Omental fat pad (tissue), 4 donors: ENCODE results near the gene RDH13. TPM values are rescaled to one million over a fixed set of nuclear protein-coding genes. Genes with fewer than 3 reads are reported as not detected.

Source experiments
- ATAC-seq: fragments of 150-250 bp; one replicate; pipeline ENCODE4 v1.9.1; 2016; ENCODE audit warnings: mild to moderate bottlenecking, moderate library complexity; ENCODE audit not compliant: low FRiP score
- DNase-seq: peaks from one replicate; pipeline ENCODE4 v3.0.0-alpha.2; 2019; ENCODE audit warnings: low spot score
- CTCF ChIP-seq, 3 donors: fragments of 450-650 bp; IDR thresholded peaks; one replicate each; pipeline ENCODE4 v1.5.1; 2016 to 2017; ENCODE audit warnings: antibody characterized with exemption in 3 of 3, mild to moderate bottlenecking in 3 of 3, moderate library complexity in 2 of 3
- total RNA-seq, 4 donors: library from RNA; depleted of rRNA; stranded (reverse); fragments of >200 nt; gene quantifications; one replicate each; pipeline ENCODE4 v1.1.0, GENCODE V29; 2016

The RDH13 gene
- total RNA-seq, 4 donors from 2014 or later = 8.2 to 14.1 (median 10.8) TPM

- TF ChIP-seq CTCF (IDR thresholded peaks at IDR 0.05) = no peak
- ATAC-seq = no peak
- DNase-seq = no peak
These were observed 21.5 kb upstream of the RDH13 start for GRCh38 chr19:55084416-55084815.

- DNase-seq (no peak), ATAC-seq (no peak)
- TF ChIP-seq CTCF (IDR thresholded peaks at IDR 0.05) = no peak
These were observed 20.3 kb upstream of the RDH13 start for GRCh38 chr19:55083004-55083850.

- ATAC-seq = no peak
- DNase-seq = no peak
- TF ChIP-seq CTCF (IDR thresholded peaks at IDR 0.05) = no peak
These were observed 19.3 kb upstream of the RDH13 start for GRCh38 chr19:55082020-55082851.

- DNase-seq = no peak
- no peak for TF ChIP-seq CTCF (IDR thresholded peaks at IDR 0.05)
- ATAC-seq = no peak
These were observed 18.7 kb upstream of the RDH13 start for GRCh38 chr19:55081770-55082019.

- DNase-seq (no peak), ATAC-seq (no peak)
- TF ChIP-seq CTCF (IDR thresholded peaks at IDR 0.05) = no peak
These were observed 18.2 kb upstream of the RDH13 start for GRCh38 chr19:55080968-55081769.

- ATAC-seq (peak; percentile 28), DNase-seq (no peak)
- TF ChIP-seq CTCF (IDR thresholded peaks at IDR 0.05) = no peak
These were observed 17.4 kb upstream of the RDH13 start for GRCh38 chr19:55080121-55080967.
